HT-29 (cell line): ENCODE measurements around the gene SRBD1. TPM values are rescaled to one million over a fixed set of nuclear protein-coding genes. Genes with fewer than 3 reads are reported as not detected.

Source experiments
- DNase-seq: peaks from one replicate; pipeline ENCODE4 v3.0.0-alpha.2; 2015; ENCODE audit warnings: low spot score
- total RNA-seq: library from RNA; depleted of rRNA; stranded (reverse); fragments of >200 nt; shearing (Covaris generic); gene quantifications from 2 replicates; pipeline ENCODE4 v1.2.3, GENCODE V29; 2014; rRNA removed

The SRBD1 gene
- 4.3 and 5.8 TPM in 2 replicates for total RNA-seq

GRCh38 chr2:45611020-45611859 lies at the start of gene SRBD1:
SRBD1 (minus strand) TSS chr2:45611267; CDS start chr2:45605441, 5,826 bp downstream.
- peak; percentile 96 for DNase-seq

GRCh38 chr2:45654250-45654649 lies 43.2 kb upstream of the SRBD1 start:
- no peak for DNase-seq

DNA sequence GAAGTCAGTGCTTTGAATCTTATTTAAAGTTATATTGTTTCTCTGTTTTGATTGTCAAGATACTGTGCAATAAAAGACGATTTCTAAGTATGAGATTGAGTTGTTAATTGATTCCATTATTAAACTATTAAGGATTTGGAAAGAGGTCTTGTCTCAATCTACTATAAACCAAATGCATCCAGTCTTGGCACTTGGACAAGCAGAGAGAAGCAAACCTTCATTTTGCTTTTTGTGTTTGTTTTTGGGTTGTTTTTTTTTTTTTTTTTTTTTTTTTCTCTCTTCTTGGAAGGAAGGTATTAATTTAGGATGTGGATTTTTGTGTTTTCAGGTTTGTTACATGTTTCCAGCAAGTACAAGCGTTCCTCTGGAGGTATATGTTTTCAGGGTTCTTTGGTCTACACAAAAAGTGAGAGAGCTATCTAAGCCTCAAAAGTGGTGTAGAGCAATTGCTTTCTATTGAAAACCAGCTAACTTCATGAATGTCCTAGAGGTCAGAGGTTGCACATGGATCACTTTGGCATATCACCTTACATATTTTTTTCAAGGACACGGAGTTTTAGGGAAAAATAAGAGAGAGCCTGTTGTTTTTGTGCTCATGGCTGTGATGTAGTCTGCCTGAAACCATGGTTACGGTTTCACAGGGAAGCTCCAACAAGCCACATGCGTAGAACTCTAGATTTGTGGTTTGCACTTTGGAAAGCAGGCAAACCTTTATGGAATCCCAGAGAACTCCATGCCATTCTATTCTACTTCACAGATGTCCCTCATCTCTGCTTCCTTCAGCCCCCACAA lies 42.3 kb upstream of the SRBD1 start:
- DNase-seq = no peak

DNA sequence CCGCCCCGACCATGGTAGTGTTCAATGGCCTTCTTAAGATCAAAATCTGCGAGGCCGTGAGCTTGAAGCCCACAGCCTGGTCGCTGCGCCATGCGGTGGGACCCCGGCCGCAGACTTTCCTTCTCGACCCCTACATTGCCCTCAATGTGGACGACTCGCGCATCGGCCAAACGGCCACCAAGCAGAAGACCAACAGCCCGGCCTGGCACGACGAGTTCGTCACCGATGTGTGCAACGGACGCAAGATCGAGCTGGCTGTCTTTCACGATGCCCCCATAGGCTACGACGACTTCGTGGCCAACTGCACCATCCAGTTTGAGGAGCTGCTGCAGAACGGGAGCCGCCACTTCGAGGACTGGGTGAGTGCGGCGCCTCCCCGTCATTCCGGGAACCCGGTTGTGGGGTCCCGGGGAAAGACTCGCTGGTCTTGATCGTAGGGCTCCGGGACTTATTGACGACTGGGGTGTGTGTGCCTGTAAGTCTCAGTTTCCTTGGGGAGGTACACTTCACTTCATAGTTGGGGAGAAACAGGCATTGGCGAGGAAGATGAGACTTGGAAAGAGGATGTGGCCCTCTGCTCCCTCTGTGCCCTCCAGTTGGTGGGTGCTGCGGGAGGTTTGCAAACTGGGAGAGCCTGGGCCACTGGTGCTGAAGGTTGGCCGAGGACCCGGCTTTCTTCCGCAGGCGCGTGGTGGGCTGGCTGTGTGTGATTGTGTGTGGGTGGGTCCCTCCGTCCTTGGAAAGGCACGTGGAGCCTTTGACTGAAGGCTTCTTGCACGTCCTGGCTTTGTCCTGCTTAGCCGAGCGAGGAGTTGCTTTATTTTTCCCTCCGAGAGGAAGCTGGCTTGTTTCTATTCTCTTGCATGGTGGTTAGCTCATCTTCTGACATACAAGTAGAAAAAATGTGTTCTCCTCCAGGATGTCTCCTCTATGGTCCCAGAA lies 41.3 kb upstream of the SRBD1 start:
- DNase-seq = peak; percentile 52

- DNase-seq = peak; percentile 51
These were observed 40.5 kb upstream of the SRBD1 start, which contains the start of gene PRKCE for GRCh38 chr2:45651415-45652089. PRKCE (plus strand) TSS chr2:45651675.

- DNase-seq = peak; percentile 95
These were observed 39.9 kb upstream of the SRBD1 start for GRCh38 chr2:45650851-45651414.

DNA sequence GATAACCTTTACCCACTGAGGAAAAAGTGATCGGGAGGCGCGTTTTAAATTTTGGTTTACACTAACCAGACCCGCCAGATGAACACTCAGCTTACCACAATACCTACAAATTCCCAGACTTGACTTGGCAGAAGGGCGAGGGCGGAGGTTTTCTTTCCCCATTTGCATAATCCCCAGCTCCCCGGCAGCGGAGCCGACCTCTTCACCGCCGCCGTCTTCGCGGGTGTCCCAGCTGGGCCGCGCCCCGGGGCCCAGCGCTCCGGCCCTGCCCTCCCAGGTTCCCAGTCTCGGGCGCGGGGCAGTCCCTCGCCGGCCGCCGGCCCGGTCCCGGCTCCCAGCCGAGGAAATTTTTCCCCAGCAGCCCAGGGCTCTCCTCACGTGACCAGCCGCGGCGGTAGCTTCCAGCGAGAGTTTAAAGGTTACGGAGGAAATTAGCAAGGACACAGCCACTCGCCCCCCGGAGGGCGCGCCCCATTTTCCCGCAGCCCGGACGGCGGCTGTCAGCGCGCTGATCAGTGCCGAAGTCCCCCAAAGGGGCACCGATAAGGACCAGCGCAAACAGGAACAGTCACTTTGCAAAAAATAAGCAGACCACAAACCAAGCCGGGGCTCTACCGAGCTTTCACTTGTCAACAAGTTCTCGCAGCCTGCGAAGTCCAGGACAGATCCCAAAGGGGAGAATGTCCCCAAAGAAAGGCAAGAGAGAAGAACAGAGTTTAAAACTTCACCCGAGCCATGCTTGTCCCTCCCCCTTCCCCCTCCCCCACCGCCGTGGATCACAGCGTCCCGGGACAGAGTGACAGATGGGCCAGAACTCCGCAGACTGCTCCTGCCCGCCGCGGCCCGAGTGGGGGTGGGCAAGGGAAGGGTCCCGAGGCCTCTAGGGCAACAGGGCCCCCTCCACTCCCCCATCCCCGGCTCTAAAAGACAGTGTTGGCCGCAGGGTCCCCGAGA lies 39.1 kb upstream of the SRBD1 start:
- DNase-seq = peak; percentile 59

- peak; percentile 50 for DNase-seq
These were observed 38.4 kb upstream of the SRBD1 start for GRCh38 chr2:45649462-45649857.

DNA sequence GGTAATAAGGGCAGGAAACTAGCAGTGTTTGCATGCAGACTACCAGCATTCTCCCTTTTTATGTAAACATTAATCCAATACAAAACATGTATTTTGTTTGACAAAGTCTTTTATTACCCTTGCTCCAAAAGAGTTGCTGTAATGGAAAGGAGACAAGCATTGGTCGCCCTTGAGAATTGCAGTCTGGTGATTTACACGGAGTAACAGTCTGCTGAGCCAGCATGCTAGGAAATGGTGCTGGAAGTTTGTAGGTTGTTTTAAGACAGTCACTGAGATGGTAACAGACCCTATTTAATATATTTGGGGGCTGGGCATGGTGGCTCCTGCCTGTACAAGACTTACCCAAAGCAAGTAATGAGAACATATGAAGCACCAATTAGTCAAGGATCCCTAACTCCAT lies 37.6 kb upstream of the SRBD1 start:
- DNase-seq = no peak

DNA sequence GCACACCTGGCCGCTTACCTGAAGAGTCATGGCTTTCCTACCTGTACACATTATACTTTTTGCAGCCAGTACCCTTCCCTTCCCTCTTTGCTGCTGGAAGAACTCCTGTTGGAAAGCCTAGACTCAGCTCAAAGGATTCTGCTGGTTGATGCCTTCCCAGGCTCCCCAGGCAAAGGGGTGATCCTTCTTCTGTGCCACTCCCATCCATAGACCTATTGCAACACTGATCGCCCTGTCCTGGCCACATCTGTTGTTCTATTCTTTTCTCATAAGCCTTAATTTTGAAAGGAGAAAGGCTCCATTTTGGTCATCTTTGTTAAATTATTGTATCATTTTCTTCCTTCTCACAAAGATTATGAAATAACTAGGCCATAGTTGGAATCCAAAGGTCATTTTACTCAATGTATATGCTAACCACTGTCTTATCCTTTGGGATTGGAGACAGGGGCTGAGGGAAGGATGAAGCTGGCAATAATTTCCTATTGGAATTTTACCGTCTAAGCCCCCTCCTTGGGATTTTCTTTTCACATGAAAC lies 37.0 kb upstream of the SRBD1 start:
- no peak for DNase-seq

GRCh38 chr2:45647356-45647755 lies 36.3 kb upstream of the SRBD1 start:
- DNase-seq = no peak

DNA sequence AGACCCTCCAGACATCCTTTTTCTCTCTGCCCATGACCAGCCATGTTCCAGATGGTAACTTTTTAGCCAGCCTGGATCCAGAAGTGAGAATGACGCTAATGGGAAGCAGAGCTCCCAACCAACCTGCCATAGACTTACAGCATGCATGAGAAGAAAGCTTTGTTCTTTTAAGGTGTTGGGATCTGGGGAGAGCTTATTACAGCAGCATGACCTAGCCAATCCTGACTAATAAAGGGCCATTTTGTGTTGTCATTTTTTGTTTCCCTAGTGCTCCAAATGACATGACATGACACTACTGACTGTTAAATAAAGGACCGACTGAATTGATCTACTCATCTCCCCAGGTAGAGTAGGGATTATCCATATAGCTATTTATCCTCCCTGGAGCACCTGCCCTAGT lies 35.2 kb upstream of the SRBD1 start:
- DNase-seq = no peak

- DNase-seq = peak; percentile 70
These were observed 32.8 kb upstream of the SRBD1 start for GRCh38 chr2:45643543-45644542.

DNA sequence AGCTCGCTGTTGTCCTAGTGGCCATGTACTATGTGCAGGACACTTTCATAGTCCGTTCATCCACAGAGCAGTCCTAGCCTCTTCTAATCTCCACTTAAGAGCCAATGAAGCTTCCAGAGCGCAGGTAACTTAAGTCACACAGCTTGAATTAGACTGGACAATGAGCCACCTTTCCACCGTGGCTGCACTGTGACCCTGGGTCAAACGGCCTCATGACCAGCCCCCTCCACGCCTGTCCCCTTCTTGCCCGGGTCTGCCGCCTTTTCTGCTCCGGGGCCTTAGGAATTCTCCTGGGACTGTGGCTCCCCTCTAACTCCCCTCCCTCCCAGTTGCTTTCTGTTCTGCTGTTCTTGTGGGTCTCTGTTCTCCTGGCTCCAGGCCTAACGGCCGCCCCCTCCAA lies 32.0 kb upstream of the SRBD1 start:
- no peak for DNase-seq

DNA sequence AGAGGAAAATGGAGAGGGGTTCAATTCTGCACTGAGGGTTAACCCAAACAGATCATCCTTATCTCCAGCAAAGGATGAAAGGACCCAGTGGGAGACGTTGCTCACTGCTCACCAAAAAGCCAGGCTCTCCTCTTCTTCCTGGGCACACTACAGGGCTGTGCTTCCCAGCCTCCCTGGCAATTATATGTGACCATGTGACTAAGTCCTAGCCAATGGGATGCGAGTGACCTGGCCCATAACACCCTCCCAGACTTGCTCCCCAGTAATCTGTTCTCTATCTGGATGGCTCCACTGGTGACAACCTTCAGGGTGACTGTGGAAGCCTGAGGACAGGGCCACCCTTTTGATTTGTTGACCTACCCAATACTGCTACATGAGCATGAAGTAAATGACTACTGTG lies 29.5 kb upstream of the SRBD1 start:
- no peak for DNase-seq

DNA sequence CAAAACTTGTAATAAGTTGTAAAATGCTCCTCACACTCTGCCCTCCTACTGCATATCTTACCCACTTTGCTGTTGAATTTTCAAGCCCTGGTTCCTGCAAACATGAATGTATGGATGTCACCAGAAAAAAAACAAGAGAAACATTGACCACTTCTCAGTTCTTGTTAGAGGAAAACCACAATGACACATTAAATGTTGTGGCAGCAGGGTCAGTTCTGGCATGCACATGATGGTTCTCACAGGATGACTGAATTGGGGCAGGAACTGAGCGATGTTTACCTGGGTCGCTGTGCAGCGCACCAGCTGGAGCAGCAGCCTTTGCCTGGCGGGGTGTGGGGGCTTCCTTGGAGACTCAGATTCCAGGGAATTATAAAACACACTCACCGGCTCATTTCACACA lies 26.4 kb upstream of the SRBD1 start:
- no peak for DNase-seq

- DNase-seq = no peak
These were observed 24.9 kb upstream of the SRBD1 start for GRCh38 chr2:45636008-45636407.

DNA sequence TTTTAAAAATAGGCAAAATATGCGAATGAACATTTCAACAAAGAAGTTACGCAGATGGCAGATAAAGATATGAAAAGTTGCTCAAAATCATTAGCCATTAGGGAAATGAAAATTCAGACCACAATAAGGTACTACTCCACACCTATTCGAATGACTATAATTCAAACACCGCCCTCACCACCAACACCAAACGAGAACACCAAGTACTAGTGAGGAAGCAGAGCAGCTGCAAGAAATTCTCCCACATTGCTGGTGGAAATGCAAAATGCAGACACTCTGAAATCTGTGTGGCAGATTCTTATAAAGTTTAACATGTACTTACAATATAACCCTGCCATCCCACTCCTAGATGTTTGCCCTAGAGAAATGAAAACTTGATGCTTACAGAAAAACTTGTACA lies 23.2 kb upstream of the SRBD1 start:
- no peak for DNase-seq
